ENCODE measurements around the gene WDR18. TPM values are rescaled to one million over a fixed set of nuclear protein-coding genes. Genes with fewer than 3 reads are reported as not detected.

The WDR18 gene
- total RNA-seq, 1 donor from 2014 or later = 66.8 TPM

GRCh38 chr19:1026783-1027649 is 42.9 kb downstream of the WDR18 start:
- H3K27me3 ChIP-seq = no peaks in the 10 kb centered on the region
- H3K4me3 ChIP-seq = peak overlapping the region; percentile 68 to 89
- DNase-seq (ENCODE audit: extremely low spot score in 2 of 2) = no peak
- H3K4me1 ChIP-seq = peaks cover 48% of the 10 kb centered on the region
- intact Hi-C loops (cut with DNase I) = loop anchor here (5.0 kb wide), 1 partner anchor 75 kb away; the partner anchor contains the start of gene GPX4
- H3K27ac ChIP-seq = peak overlapping the region; percentile 94
- TF ChIP-seq POLR2AphosphoS5 (IDR thresholded peaks at IDR 0.05; ENCODE audit: insufficient read depth in 1 of 2, low read depth in 1 of 2) = peak in 1 of 2 donors; percentile 61
- no peak for TF ChIP-seq CTCF (IDR thresholded peaks at IDR 0.05)
- H3K36me3 ChIP-seq = peaks cover 0 to 5% of the 10 kb centered on the region in 2 donors
- no peaks in the 10 kb centered on the region for H3K9me3 ChIP-seq

- H3K27me3 ChIP-seq = no peaks in the 10 kb centered on the region
- peak overlapping the region; percentile 68 to 89 for H3K4me3 ChIP-seq
- intact Hi-C loops (cut with DNase I) = loop anchor here (5.0 kb wide), 1 partner anchor 75 kb away; the partner anchor contains the start of gene GPX4
- H3K9me3 ChIP-seq = no peaks in the 10 kb centered on the region
- H3K27ac ChIP-seq = peak overlapping the region; percentile 94
- DNase-seq (ENCODE audit: extremely low spot score in 2 of 2) = no peak
- peaks cover 0 to 11% of the 10 kb centered on the region in 2 donors for H3K36me3 ChIP-seq
- TF ChIP-seq CTCF (IDR thresholded peaks at IDR 0.05) (no peak), POLR2AphosphoS5 (IDR thresholded peaks at IDR 0.05; ENCODE audit: insufficient read depth in 1 of 2, low read depth in 1 of 2) (no peak), POLR2A (IDR thresholded peaks at IDR 0.05) (no peak)
- peaks cover 42% of the 10 kb centered on the region for H3K4me1 ChIP-seq
These were observed 43.5 kb downstream of the WDR18 start for GRCh38 chr19:1027650-1028061.

GRCh38 chr19:1028062-1028926 is 44.1 kb downstream of the WDR18 start:
- H3K4me3 ChIP-seq = peak overlapping the region; percentile 68 to 89
- DNase-seq (ENCODE audit: extremely low spot score in 2 of 2) = no peak
- H3K27me3 ChIP-seq = no peaks in the 10 kb centered on the region
- TF ChIP-seq POLR2AphosphoS5 (IDR thresholded peaks at IDR 0.05; ENCODE audit: insufficient read depth in 1 of 2, low read depth in 1 of 2) (peak in 1 of 2 donors; percentile 60), CTCF (IDR thresholded peaks at IDR 0.05) (no peak), POLR2A (IDR thresholded peaks at IDR 0.05) (no peak)
- intact Hi-C loops (cut with DNase I) = loop anchor here (5.0 kb wide), 1 partner anchor 74 kb away; the partner anchor contains the start of gene GPX4
- H3K36me3 ChIP-seq = peaks cover 0 to 17% of the 10 kb centered on the region in 2 donors
- peaks cover 42% of the 10 kb centered on the region for H3K4me1 ChIP-seq
- no peaks in the 10 kb centered on the region for H3K9me3 ChIP-seq
- peak overlapping the region; percentile 94 for H3K27ac ChIP-seq

GRCh38 chr19:1032264-1032867 is 48.2 kb downstream of the WDR18 start:
- intact Hi-C loops (cut with DNase I) = no loop called here
- peaks cover 33% of the 10 kb centered on the region for H3K4me1 ChIP-seq

More at GRCh38 chr19:1032264-1032867, 48.2 kb downstream of the WDR18 start:
- DNase-seq (ENCODE audit: extremely low spot score in 2 of 2) = no peak
- Histone ChIP-seq H3K9me3 (no peaks in the 10 kb centered on the region), H3K27ac (no peak overlapping the region), H3K4me3 (no peak overlapping the region), H3K27me3 (no peaks in the 10 kb centered on the region), H3K36me3 (peaks cover 0 to 36% of the 10 kb centered on the region in 2 donors)
- TF ChIP-seq CTCF (IDR thresholded peaks at IDR 0.05) (no peak), POLR2A (IDR thresholded peaks at IDR 0.05) (no peak), POLR2AphosphoS5 (IDR thresholded peaks at IDR 0.05; ENCODE audit: insufficient read depth in 1 of 2, low read depth in 1 of 2) (no peak)

Measured in vagina (tissue), 2 donors.